ENCODE data around the gene SVIP. TPM values are rescaled to one million over a fixed set of nuclear protein-coding genes. Genes with fewer than 3 reads are reported as not detected.

SVIP gene
- total RNA-seq, 6 experiments from 2014 or later, result 3.5 to 12.0 (median 5.8) TPM

DNA sequence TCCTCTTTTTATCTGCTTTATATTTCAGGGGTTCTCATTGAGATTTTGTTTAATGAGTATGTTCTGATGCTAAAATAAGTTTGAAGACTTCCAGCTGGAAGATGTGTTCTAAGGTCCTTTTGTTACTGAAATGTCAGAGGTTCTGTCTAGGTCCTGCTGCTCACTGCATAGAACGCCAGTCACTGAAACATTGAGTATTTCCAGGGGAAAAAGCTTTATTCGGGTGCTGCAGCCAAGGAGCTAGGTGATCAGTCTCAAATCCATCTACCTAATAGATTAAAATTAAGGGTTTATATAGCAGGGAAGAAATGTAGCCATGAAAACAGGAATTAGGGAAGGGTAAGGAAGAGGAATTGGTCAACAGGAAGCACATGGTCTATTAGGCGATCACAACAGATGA lies 19.7 kb downstream of the SVIP start:
- intact Hi-C loops (cut with DNase I), result no loop called here
- no peak for DNase-seq
- Histone ChIP-seq H3K27ac (no peak overlapping the region), H3K36me3 (peaks cover 0 to 11% (median 0%) of the 10 kb centered on the region in 4 donors), H3K4me3 (no peak overlapping the region), H3K9me3 (no peaks in the 10 kb centered on the region), H3K27me3 (no peaks in the 10 kb centered on the region), H3K4me1 (peaks cover 0 to 11% (median 0%) of the 10 kb centered on the region in 4 donors)
- no peak for ATAC-seq
- no peak for TF ChIP-seq POLR2A (IDR thresholded peaks at IDR 0.05)
- TF ChIP-seq, protein P1, sequence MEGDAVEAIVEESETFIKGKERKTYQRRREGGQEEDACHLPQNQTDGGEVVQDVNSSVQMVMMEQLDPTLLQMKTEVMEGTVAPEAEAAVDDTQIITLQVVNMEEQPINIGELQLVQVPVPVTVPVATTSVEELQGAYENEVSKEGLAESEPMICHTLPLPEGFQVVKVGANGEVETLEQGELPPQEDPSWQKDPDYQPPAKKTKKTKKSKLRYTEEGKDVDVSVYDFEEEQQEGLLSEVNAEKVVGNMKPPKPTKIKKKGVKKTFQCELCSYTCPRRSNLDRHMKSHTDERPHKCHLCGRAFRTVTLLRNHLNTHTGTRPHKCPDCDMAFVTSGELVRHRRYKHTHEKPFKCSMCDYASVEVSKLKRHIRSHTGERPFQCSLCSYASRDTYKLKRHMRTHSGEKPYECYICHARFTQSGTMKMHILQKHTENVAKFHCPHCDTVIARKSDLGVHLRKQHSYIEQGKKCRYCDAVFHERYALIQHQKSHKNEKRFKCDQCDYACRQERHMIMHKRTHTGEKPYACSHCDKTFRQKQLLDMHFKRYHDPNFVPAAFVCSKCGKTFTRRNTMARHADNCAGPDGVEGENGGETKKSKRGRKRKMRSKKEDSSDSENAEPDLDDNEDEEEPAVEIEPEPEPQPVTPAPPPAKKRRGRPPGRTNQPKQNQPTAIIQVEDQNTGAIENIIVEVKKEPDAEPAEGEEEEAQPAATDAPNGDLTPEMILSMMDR (IDR thresholded peaks at IDR 0.05), result no peak
- WGBS (ENCODE audit: insufficient coverage, low coverage, low lambda C conversion rate, missing lambda C conversion rate), result 68% methylated on average over 3 of the region's 3 CpGs

DNA sequence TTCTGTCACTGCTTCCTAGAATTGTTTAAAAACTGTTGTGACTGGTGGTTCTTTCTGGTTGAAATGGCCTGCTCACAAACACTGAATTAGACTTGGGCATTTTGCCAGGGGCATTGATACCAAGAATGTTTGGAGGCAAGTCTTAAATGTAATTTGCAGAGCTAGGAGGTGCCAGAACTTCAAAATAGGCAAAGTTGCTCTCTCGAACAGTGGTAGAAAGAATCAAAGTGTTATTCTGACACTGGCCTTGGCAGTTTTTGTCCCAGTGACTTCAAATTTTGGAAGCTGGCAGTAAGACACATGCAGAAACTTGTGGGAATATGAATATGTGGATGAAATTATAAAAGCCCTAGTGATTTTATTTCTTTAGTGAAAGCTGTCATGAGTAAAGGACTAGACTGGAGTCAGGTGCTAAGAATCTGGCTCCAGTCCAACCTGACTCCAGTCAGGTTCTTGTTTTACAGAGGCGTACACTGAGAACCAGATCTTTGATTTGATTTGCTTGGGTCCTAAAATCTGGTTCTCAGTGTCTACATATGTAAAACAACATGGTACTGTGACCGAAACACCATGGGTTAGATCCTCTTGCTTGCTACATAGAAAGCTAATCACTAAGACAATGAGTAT lies 20.9 kb downstream of the SVIP start:
- ATAC-seq, result no peak
- Histone ChIP-seq H3K9me3 (no peaks in the 10 kb centered on the region), H3K4me1 (peaks cover 0 to 11% (median 0%) of the 10 kb centered on the region in 4 donors), H3K4me3 (no peak overlapping the region), H3K36me3 (peaks cover 0 to 10% (median 0%) of the 10 kb centered on the region in 4 donors), H3K27me3 (no peaks in the 10 kb centered on the region), H3K27ac (no peak overlapping the region)
- 83% methylated on average over 3 of the region's 3 CpGs for WGBS (ENCODE audit: insufficient coverage, low coverage, low lambda C conversion rate, missing lambda C conversion rate)
- TF ChIP-seq POLR2A (IDR thresholded peaks at IDR 0.05), result no peak
- TF ChIP-seq, protein P1 (IDR thresholded peaks at IDR 0.05), result no peak
- intact Hi-C loops (cut with DNase I), result no loop called here
- no peak for DNase-seq

DNA sequence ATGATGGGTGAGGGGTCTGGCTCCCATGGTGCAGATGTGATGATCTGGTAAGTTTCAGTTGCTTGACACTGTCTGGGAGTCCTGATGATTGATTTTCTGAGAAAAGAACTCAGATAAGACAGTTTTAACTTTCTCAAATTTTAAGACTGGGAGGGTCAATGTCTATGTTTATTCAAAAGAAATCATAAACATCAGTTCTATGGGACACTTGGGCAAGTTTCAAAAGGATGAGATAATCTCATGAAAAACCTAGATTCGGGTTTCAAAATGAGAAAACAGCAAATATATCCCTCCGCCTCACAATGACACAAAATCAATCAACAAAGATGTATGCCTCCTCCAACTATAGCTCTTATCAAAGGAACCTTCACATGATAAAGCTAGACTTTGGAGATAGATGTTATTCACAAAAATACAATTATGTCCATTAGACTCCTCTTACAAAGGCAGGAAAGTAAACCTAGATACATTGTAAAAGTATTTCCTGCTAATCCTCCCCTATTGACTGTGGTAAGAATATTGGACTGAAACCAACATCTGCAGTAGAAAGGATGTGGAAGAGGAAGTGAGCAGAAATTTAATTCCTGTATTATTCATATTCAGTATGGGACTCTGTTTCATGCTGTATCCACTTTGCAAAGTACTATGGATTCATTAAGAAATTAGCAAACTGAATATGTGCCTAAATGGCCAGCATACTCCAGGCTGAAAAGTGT lies 21.6 kb downstream of the SVIP start:
- no peak for DNase-seq
- H3K9me3 ChIP-seq, result no peaks in the 10 kb centered on the region
- H3K27ac ChIP-seq, result no peak overlapping the region
- no peak overlapping the region for H3K4me3 ChIP-seq
- 66% methylated on average over 2 of the region's 2 CpGs for WGBS (ENCODE audit: insufficient coverage, low coverage, low lambda C conversion rate, missing lambda C conversion rate)
- TF ChIP-seq POLR2A (IDR thresholded peaks at IDR 0.05), result no peak
- TF ChIP-seq, protein P1 (IDR thresholded peaks at IDR 0.05), result no peak
- peak; percentile 57 to 83 (median 71) for ATAC-seq
- H3K36me3 ChIP-seq, result peaks cover 0 to 8% (median 0%) of the 10 kb centered on the region in 4 donors
- H3K4me1 ChIP-seq, result peaks cover 0 to 11% (median 0%) of the 10 kb centered on the region in 4 donors
- no peaks in the 10 kb centered on the region for H3K27me3 ChIP-seq
- intact Hi-C loops (cut with DNase I), result no loop called here

DNA sequence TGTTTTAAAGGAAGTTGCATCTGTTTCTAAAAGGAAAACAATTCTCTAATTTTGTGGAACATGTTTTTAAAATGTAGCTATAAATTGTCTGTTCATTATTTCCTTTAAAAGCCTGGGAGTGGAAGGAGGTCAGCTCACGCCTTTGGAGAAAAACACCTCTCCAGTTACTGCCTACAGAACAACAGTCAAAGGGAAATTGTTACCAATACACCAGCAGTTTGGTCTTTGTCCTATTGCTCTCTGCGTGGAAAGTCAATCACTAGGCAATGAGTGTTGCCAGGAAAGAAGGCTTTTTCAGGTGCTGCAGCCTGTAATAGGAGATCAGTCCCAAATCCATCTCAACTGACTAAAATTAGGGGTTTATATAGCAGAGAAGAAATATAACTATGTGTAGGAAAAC lies 22.2 kb downstream of the SVIP start:
- WGBS (ENCODE audit: insufficient coverage, low coverage, low lambda C conversion rate, missing lambda C conversion rate), result 50% methylated on average over 2 of the region's 2 CpGs
- Histone ChIP-seq H3K9me3 (no peaks in the 10 kb centered on the region), H3K4me3 (no peak overlapping the region), H3K27ac (no peak overlapping the region), H3K36me3 (peaks cover 0 to 2% (median 0%) of the 10 kb centered on the region in 4 donors), H3K4me1 (peaks cover 0 to 11% (median 0%) of the 10 kb centered on the region in 4 donors), H3K27me3 (no peaks in the 10 kb centered on the region)
- intact Hi-C loops (cut with DNase I), result no loop called here
- TF ChIP-seq, protein P1 (IDR thresholded peaks at IDR 0.05), result no peak
- no peak for TF ChIP-seq POLR2A (IDR thresholded peaks at IDR 0.05)
- ATAC-seq, result peak in 3 of 4 donors; percentile 70 to 76 (median 71)
- no peak for DNase-seq

Data from right lobe of liver (tissue), 6 donors.